ENCODE measurements around the gene CSF2.

Gene CSF2

GRCh38 chr5:132054697-132055440 is 18.7 kb upstream of the CSF2 start:
- no peak for DNase-seq (ENCODE audit: low read depth in 3 of 3, low spot score in 1 of 3)

DNA sequence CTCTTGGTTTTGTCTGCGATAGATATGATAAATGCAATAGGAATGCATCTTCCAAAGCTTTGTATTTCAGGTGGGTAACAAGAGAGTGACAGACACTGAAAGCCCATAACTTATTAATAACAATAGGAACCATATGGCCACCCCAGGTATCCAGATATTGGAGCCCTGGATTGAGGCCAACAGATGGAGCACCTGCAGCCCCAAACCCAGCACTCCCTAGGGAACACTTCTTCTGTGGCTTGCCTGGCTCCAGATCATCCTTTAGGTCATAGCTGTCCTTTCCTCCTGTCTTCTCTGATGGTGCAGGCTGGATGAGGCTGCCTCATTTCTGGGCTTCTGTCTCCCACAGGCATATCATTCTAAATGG is 18.2 kb upstream of the CSF2 start:
- DNase-seq (ENCODE audit: low read depth in 3 of 3, low spot score in 1 of 3): no peak

GRCh38 chr5:132055808-132056609 is 17.6 kb upstream of the CSF2 start:
- no peak for DNase-seq (ENCODE audit: low read depth in 3 of 3, low spot score in 1 of 3)

GRCh38 chr5:132056610-132057497 is 16.7 kb upstream of the CSF2 start:
- no peak for DNase-seq (ENCODE audit: low read depth in 3 of 3, low spot score in 1 of 3)

- no peak for DNase-seq (ENCODE audit: low read depth in 3 of 3, low spot score in 1 of 3)
These were observed 15.9 kb upstream of the CSF2 start for GRCh38 chr5:132057498-132058255.

DNA sequence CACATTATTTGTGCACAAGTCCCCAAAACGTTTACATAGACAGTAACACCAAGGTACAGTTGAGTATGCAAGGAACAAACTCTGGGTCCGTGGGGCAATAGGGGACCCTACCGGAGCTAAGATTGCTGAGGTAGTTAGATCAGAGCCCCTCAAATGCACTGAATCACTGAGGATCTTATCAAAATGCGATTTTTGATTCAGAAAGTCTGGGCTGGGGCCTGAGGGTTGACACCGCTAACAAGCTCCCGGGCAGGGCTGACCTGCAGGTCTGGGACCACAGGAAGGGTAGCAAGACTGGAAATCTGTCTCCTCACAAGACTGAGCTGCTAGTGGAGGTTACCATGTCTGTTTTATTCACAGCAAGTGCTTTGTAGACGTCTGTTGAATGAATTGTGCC is 14.9 kb upstream of the CSF2 start:
- no peak for DNase-seq (ENCODE audit: low read depth in 3 of 3, low spot score in 1 of 3)

DNA sequence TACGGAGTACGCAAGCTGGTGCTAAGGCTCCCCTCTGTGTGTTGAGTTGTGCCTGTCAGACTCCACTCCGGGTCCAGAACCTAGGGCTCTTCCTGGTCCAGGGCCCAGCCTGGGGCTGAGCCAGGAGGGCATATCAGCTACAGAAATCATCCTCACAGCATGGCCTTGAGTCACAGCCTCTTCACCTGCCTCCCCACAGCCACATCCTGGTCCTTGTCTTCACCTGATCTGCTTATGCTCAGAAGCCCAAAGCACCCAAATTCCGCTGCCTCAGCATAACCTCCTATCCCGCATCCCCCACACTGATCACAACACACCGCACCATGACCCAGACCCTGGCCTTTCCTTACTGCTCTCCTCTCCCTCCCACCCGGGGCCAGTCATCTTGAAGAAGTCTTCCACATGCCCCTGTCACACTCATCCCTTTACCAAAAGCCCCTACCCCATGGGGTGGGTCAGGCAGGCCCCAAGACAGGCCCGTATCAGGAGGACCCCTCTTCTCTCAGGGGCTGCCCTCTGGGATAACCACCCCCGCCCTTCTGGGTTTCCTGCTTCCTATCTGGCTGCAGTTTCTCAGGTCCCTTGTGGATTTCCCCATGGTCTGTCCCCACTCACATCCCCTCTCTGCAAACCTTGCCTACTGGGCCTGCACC is 14.4 kb upstream of the CSF2 start:
- DNase-seq (ENCODE audit: low read depth in 3 of 3, low spot score in 1 of 3): no peak

DNA sequence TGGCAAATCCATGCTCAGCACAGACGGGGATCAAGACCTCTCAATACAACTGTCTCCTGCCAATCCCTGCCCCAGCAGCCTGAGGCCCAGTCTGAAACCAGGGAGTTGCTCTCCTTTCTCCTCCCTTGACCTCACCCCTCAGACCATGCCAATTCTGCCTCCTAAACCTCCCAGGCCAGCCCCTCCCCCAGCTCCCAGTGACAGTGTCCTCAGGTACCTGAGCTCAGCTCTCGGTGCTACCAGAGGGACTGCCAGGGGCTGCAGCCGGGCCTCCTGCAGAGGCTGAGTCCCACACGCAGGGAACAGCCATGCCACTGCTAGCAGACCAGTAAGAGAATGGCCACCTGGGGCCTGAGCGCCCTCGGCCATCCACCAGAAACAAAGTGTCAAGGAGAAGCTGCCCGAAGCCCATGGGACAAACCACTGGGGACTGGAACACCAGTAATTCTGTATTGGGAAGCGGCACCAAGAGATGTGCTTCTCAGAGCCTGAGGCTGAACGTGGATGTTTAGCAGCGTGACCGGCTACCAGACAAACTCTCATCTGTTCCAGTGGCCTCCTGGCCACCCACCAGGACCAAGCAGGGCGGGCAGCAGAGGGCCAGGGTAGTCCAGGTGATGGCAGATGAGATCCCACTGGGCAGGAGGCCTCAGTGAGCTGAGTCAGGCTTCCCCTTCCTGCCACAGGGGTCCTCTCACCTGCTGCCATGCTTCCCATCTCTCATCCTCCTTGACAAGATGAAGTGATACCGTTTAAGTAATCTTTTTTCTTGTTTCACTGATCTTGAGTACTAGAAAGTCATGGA is 13.7 kb upstream of the CSF2 start:
- no peak for DNase-seq (ENCODE audit: low read depth in 3 of 3, low spot score in 1 of 3)

GRCh38 chr5:132060501-132061161 is 13.0 kb upstream of the CSF2 start, which contains the start of gene IL3:
TSS of gene IL3 (plus strand) at chr5:132060655. CDS start at chr5:132060707, 52 bp downstream.
- no peak for DNase-seq (ENCODE audit: low read depth in 3 of 3, low spot score in 1 of 3)

GRCh38 chr5:132063090-132063911 is 10.3 kb upstream of the CSF2 start:
- DNase-seq (ENCODE audit: low read depth in 3 of 3, low spot score in 1 of 3): peak; percentile 32 to 85 (median 70)

GRCh38 chr5:132064140-132064539 is 9.4 kb upstream of the CSF2 start:
- no peak for DNase-seq (ENCODE audit: low read depth in 3 of 3, low spot score in 1 of 3)

GRCh38 chr5:132064738-132065331 is 8.8 kb upstream of the CSF2 start:
- DNase-seq (ENCODE audit: low read depth in 3 of 3, low spot score in 1 of 3): peak; percentile 48 to 77 (median 54)

DNA sequence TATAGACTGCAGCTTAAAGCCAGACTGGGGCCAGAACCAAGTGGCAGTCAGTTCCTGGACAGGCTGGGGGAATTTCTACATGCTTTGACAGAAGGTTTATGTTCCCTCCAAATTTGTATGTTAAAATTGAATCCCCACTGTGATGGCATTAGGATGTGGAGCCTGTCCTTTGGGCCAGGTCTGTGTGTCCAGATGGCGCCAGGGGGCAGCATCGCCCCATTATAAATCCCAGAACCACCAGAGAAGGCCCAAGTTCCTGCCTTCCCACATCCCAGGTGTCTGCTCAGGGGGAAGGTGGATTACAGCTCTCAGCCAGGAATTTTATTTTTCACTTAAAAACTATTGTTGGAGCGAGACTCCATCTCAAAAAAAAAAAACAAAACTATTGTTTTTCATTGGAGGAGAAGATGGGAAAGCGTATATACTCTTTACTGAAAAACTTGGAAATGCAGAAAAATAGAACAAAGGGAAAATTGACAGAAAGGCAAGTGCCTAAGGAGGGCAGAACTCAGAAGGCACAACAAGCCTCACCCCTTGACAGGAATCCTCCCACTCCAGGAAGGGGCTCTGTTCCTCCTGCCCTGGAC is 8.1 kb upstream of the CSF2 start:
- DNase-seq (ENCODE audit: low read depth in 3 of 3, low spot score in 1 of 3): peak in 1 of 3 donors; percentile 38

GRCh38 chr5:132065951-132066701 is 7.5 kb upstream of the CSF2 start:
- DNase-seq (ENCODE audit: low read depth in 3 of 3, low spot score in 1 of 3): no peak

- no peak for DNase-seq (ENCODE audit: low read depth in 3 of 3, low spot score in 1 of 3)
These were observed 6.7 kb upstream of the CSF2 start for GRCh38 chr5:132066871-132067270.

DNA sequence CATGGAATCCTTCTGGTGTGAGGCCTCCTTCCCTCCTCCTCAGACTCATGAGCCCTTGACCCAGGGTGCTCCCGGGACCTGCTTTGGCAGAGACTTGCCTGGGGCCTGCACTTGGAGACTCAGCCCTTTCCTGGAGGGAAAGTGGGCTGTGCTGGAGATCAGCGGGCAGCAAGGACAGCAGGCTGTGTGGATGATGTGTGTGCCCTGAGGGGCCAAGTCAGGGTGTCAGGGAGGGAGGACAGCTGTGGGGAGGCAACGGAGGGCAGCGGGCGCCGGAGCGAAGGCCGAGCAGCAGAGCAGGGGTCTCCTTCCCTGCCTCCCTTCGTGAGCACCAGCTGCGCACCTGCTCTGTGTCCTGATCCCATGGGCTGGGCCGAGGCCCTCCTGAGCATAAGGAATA is 6.1 kb upstream of the CSF2 start:
- DNase-seq (ENCODE audit: low read depth in 3 of 3, low spot score in 1 of 3): no peak

Data from stimulated activated CD4-positive, alpha-beta T cell treated with anti-CD3 and anti-CD28 coated beads, TNF-alpha, amount 100 ng/mL, for 1 hour (primary cell).